Choroid plexus epithelial cell (primary cell): ENCODE results near the gene DBN1.

Source experiments
- DNase-seq: peaks from one replicate; pipeline ENCODE4 v3.0.0-alpha.2; 2010; ENCODE audit warnings: low read depth
- H3K4me3 ChIP-seq: 2 replicates; pipeline ENCODE4 v1.5.1; 2011; ENCODE audit warnings: low read depth, mild to moderate bottlenecking, control low read depth, low read length, moderate library complexity
- TF ChIP-seq, protein P1 (sequence below): conservative IDR thresholded peaks from 2 replicates; pipeline ENCODE4 v1.5.1; 2011; ENCODE audit warnings: low read depth, mild to moderate bottlenecking, control low read depth, inconsistent platforms, low read length, moderate library complexity

Gene DBN1

DNA sequence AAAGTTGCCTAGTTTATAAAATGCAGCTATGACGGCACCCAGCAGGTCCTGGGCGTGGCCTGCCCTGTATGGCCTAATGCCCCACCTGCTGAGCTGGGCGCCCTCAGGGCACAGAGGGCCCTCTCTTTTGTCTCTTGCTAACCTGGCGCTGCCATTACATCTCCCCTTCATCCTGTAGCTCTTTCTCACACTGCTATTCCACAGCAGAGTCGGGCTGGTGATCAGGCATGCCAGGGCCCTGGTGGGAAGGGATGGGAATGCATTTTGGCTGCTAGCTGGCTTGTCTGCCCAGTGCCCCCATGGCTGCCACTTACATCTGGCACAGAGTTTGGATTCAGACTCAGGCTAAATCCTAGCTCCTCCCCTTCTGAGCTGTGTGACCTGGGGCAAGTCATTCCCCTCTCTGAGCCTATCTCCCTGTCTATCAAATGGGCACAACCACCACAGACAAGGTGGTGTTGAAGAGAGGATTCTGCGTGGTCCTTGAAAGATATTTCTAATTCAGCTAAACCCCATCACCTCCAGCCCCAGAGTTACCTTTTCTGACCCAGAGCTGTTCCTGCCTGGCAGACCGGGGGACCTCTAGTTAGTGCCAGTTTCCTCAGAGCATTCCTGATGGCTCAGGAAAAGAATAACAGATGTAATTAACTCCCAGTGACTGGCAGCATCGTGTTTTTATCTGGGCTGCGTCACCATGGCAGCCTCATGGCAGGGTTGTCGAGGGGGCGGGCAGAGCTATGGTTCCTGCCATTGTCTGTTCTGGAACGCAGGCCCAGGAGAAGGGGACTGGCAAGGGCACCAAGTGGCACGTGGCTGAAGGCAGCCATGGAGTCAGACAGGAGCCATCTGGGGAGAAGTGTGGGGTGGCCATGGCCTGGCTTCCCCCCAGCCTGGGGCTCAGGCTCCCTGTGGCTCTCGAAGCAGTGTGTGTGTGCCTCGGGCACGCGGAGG, 20.5 kb downstream of the DBN1 start:
- TF ChIP-seq, protein P1, sequence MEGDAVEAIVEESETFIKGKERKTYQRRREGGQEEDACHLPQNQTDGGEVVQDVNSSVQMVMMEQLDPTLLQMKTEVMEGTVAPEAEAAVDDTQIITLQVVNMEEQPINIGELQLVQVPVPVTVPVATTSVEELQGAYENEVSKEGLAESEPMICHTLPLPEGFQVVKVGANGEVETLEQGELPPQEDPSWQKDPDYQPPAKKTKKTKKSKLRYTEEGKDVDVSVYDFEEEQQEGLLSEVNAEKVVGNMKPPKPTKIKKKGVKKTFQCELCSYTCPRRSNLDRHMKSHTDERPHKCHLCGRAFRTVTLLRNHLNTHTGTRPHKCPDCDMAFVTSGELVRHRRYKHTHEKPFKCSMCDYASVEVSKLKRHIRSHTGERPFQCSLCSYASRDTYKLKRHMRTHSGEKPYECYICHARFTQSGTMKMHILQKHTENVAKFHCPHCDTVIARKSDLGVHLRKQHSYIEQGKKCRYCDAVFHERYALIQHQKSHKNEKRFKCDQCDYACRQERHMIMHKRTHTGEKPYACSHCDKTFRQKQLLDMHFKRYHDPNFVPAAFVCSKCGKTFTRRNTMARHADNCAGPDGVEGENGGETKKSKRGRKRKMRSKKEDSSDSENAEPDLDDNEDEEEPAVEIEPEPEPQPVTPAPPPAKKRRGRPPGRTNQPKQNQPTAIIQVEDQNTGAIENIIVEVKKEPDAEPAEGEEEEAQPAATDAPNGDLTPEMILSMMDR, result no peak
- no peak overlapping the region for H3K4me3 ChIP-seq
- no peak for DNase-seq

DNA sequence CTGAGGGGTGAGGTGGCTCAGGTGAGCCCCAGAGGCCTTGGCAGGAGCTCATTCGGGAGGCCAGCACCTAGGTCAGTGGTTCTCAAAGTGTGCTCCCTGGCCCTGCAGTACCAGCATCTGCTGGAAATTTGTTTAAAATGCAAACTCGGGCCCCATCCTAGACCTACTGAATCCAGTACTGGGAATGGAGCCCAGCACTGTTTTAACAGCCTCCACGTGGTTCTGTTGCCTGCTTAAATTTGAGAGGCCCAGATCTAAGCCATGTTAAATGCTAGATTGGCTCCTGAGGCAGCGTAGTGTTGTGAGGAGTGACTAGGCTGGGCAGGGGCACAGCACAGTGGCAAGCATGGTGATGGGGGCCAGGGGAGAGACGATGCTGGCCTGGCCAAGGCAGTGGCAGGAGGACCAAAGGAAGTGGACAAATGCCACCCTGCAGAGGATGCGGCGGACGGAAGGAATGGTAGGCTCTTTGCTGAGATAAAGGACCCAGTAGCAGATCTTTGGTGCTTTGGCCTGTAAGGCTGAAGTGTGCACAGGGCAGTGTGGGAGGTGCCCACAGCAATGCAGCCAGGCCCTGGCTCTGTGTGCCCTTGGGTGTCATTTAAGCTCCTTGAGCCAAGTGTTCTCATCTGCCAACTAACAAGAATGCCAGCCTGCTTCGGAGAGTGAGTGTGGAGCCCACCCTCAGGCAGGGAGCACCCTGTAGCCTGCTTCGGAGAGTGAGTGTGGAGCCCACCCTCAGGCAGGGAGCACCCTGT, 22.6 kb downstream of the DBN1 start:
- DNase-seq, result no peak
- H3K4me3 ChIP-seq, result no peak overlapping the region
- TF ChIP-seq, protein P1, result no peak

DNA sequence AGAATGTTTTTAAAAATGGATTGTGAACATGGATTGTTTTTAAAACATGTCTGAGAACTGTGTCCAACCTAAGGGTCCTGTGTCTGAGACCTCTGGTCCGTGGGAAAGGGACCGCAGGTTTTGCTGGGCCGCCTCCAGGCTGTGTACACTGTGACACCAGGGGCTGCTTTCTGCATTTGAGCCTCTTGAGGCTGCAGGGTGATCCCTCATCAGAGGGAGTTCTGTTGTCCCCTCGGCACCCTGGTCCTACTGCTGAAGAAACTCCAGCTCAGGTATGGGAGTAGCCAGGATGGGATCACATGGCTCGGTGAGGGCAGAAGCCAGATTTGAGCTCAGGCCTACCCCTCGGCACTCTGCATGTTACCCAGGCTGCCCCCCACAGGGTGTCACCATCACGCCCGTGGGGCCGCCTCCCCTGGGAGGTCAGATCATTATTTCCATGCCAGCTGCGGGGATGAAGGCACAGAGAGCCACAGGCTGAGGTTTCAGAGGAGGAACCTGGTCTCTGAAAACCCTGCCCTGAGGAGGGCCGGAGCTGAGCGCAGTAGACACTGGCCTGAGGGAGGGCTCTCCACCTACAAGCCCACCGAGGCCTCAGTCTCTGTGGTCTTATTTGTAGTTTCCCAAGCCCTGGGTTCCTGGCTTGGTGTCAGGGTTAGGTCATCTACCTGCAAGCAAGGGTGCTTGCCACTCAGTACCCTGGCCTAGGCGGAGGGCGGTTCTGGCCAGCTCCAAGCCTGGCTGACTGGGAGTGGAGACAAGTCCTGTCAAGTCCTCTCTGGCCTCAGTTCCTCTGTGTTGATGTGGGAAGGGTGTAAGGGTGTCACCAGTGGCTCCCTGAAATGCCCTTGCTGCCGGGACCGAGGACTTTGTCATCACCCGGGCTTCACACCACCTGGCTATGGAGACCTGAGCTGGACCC, 24.0 kb downstream of the DBN1 start:
- TF ChIP-seq, protein P1, result no peak
- DNase-seq, result no peak
- no peak overlapping the region for H3K4me3 ChIP-seq

DNA sequence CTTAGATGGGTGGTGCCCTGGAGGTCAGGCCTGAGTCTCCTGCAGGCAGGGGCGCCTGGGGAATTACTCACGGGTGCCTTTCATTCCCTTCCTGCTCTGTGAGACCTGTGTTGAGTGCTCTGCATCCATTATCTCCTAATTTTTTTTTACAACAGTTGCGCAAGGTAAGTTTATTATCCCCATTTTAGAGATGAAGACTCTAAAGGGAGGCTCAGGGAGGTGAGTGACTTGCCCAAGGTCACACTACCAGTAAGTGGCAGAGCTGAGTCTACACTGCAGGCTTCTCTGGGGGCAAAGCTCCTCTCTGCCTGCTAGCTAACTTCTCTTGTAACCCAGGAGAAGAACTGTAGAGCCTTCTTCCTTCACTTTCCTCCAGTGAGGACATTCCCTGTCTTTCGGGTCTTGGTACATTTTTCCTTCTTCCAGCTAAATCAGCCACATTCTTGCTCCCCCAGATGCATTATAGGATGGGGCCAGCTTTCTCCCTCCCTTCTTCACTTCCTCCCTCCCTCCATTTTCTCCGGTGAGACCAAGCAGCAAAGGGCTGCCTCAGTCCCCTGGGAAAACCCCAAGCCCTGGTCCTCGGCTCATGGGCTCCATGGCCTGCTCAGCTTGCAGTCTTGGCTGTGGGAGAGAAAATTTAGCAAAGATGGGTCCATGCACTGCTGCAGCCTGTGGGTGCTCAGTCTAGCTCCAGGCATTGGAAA, 25.0 kb downstream of the DBN1 start:
- no peak for DNase-seq
- TF ChIP-seq, protein P1, result no peak
- no peak overlapping the region for H3K4me3 ChIP-seq

DNA sequence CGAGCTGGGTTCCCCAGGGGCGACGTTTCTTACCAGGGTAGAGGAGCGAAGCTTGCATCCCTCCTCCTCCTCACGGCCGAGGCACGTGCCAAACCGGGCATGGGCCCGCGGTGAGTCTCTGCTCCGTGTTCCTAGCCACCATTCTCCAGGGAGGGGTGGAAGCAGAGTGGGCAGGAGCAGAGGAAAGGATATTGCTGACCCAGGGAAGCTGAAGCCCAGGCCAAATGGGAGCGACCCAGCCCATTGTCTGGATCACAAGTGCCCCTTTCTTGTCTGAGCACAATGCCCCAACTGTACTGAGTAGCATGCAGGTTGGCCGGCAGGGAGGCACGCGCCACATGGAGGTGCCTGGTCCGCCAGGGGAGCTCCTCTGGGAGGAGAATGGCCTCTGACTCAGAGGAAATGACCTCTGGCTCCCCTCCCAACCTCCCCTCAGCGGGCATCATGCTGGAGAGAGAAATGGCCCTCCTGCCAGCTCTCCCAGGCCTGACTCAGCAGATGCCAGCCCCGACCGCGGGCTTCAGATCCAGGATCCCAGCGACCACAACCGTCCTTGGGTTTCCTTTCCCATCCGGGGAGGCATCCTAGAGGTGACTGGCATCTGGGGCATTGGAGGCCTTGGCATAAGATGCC, 25.7 kb downstream of the DBN1 start:
- H3K4me3 ChIP-seq, result peak overlapping the region; percentile 24
- no peak for DNase-seq
- TF ChIP-seq, protein P1, result no peak
